Smooth muscle cell (in vitro differentiated cells): ENCODE results near the gene CADM2. TPM values are rescaled to one million over a fixed set of nuclear protein-coding genes. Genes with fewer than 3 reads are reported as not detected.

Experiments
- DNase-seq: peaks from one replicate; lab custom pipeline; 2025; ENCODE audit not compliant: unreplicated experiment; lab: John Stamatoyannopoulos, UW
- H2AFZ ChIP-seq: fragments of 200-600 bp; sonication (generic); 2 replicates; pipeline ENCODE4 v1.6.0; 2016; ENCODE audit warnings: antibody characterized with exemption, low read depth, mild to moderate bottlenecking
- H3F3A ChIP-seq: fragments of 200-600 bp; sonication (generic); 2 replicates; pipeline ENCODE4 v1.6.0; 2017; ENCODE audit warnings: antibody characterized with exemption, low read depth
- H3K27ac ChIP-seq: fragments of 200-600 bp; sonication (generic); 2 replicates; pipeline ENCODE4 v1.5.1; 2016; ENCODE audit warnings: low read depth, mild to moderate bottlenecking
- H3K27me3 ChIP-seq: fragments of 200-600 bp; sonication (generic); 2 replicates; pipeline ENCODE4 v1.6.1; 2016; ENCODE audit warnings: low read depth, mild to moderate bottlenecking
- H3K36me3 ChIP-seq: fragments of 200-600 bp; sonication (generic); 2 replicates; pipeline ENCODE4 v1.5.1; 2016; ENCODE audit warnings: low read depth
- H3K4me1 ChIP-seq: fragments of 200-600 bp; sonication (generic); 2 replicates; pipeline ENCODE4 v1.5.1; 2016; ENCODE audit warnings: low read depth
- H3K4me2 ChIP-seq: fragments of 200-600 bp; sonication (generic); 2 replicates; pipeline ENCODE4 v1.6.0; 2016; ENCODE audit warnings: mild to moderate bottlenecking
- H3K4me3 ChIP-seq: fragments of 200-600 bp; sonication (generic); 2 replicates; pipeline ENCODE4 v1.5.1; 2016; ENCODE audit warnings: mild to moderate bottlenecking
- H3K79me2 ChIP-seq: fragments of 200-600 bp; sonication (generic); 2 replicates; pipeline ENCODE4 v1.6.0; 2016; ENCODE audit warnings: low read depth, mild to moderate bottlenecking
- H3K9ac ChIP-seq: fragments of 200-600 bp; sonication (generic); 2 replicates; pipeline ENCODE4 v1.6.0; 2016; ENCODE audit warnings: low read depth
- H3K9me3 ChIP-seq: fragments of 200-600 bp; sonication (generic); replicated peaks from 2 replicates; pipeline ENCODE4 v1.5.1; 2016; ENCODE audit warnings: low read depth
- H4K20me1 ChIP-seq: fragments of 200-600 bp; sonication (generic); 2 replicates; pipeline ENCODE4 v1.6.0; 2016; ENCODE audit warnings: low read depth
- CTCF ChIP-seq: fragments of 200-600 bp; sonication (generic); IDR thresholded peaks from 2 replicates; pipeline ENCODE4 v1.5.1; 2017; ENCODE audit warnings: borderline replicate concordance, mild to moderate bottlenecking, antibody characterized with exemption; ENCODE audit not compliant: insufficient read depth, poor library complexity, severe bottlenecking
- WGBS: methylation state at CpG from one replicate; pipeline ENCODE4 v1.1.7; 2016; ENCODE audit warnings: low lambda C conversion rate; 5-methylcytosine and 5-hydroxymethylcytosine counted together
- polyA plus RNA-seq: library from polyadenylated mRNA; unstranded; fragments of >200 nt; fragmentation: Nextera tagmentation; extraction: Ambion mirVana; gene quantifications from 2 replicates; pipeline ENCODE4 v1.2.1, GENCODE V29; 2016
- total RNA-seq: library from RNA; depleted of rRNA; stranded (reverse); fragments of >200 nt; gene quantifications from 2 replicates; pipeline ENCODE4 v1.2.3, GENCODE V29; 2014

CADM2 gene
- total and polyA plus RNA-seq, 2 experiments from 2014 or later, result 0.13 TPM; not detected in 1

- Histone ChIP-seq H3F3A (no peaks in the 10 kb centered on the region), H3K4me3 (no peak overlapping the region), H3K36me3 (no peaks in the 10 kb centered on the region), H3K79me2 (no peaks in the 10 kb centered on the region), H3K27ac (no peak overlapping the region), H3K9ac (no peak overlapping the region), H3K4me2 (no peak overlapping the region), H3K27me3 (no peaks in the 10 kb centered on the region), H4K20me1 (no peaks in the 10 kb centered on the region), H3K4me1 (no peaks in the 10 kb centered on the region), H3K9me3 (no peaks in the 10 kb centered on the region), H2AFZ (no peak overlapping the region)
- no peak for TF ChIP-seq CTCF
- DNase-seq, result no peak
- 50% methylated on average over 2 of the region's 2 CpGs for WGBS
These were observed 895.0 kb downstream of the CADM2 start for GRCh38 chr3:85853805-85854204.

GRCh38 chr3:85862893-85863455 lies 904.2 kb downstream of the CADM2 start:
- Histone ChIP-seq H3K4me1 (peaks cover 3% of the 10 kb centered on the region), H3K27me3 (no peaks in the 10 kb centered on the region), H3K9ac (no peak overlapping the region), H2AFZ (no peak overlapping the region), H3K4me2 (no peak overlapping the region), H3K4me3 (no peak overlapping the region), H3K79me2 (no peaks in the 10 kb centered on the region), H4K20me1 (no peaks in the 10 kb centered on the region), H3F3A (peaks cover 5% of the 10 kb centered on the region), H3K27ac (no peak overlapping the region), H3K36me3 (no peaks in the 10 kb centered on the region), H3K9me3 (no peaks in the 10 kb centered on the region)
- no peak for DNase-seq
- TF ChIP-seq CTCF, result no peak

GRCh38 chr3:85864896-85865295 lies 906.1 kb downstream of the CADM2 start:
- Histone ChIP-seq H3K79me2 (no peaks in the 10 kb centered on the region), H2AFZ (no peak overlapping the region), H3K4me2 (no peak overlapping the region), H3K27me3 (no peaks in the 10 kb centered on the region), H3F3A (peaks cover 5% of the 10 kb centered on the region), H3K27ac (no peak overlapping the region), H3K36me3 (no peaks in the 10 kb centered on the region), H3K9me3 (no peaks in the 10 kb centered on the region), H3K4me1 (peaks cover 3% of the 10 kb centered on the region), H4K20me1 (no peaks in the 10 kb centered on the region), H3K4me3 (no peak overlapping the region), H3K9ac (no peak overlapping the region)
- no peak for TF ChIP-seq CTCF
- no peak for DNase-seq
- WGBS, result 29% methylated on average over 1 of the region's 1 CpG

GRCh38 chr3:85867072-85867471 lies 908.3 kb downstream of the CADM2 start:
- Histone ChIP-seq H3K27ac (no peak overlapping the region), H2AFZ (no peak overlapping the region), H3F3A (peaks cover 5% of the 10 kb centered on the region), H3K27me3 (no peaks in the 10 kb centered on the region), H3K4me1 (peaks cover 3% of the 10 kb centered on the region), H4K20me1 (no peaks in the 10 kb centered on the region), H3K36me3 (no peaks in the 10 kb centered on the region), H3K4me3 (no peak overlapping the region), H3K4me2 (no peak overlapping the region), H3K9me3 (no peaks in the 10 kb centered on the region), H3K79me2 (no peaks in the 10 kb centered on the region), H3K9ac (no peak overlapping the region)
- DNase-seq, result no peak
- no peak for TF ChIP-seq CTCF
- 60% methylated on average over 3 of the region's 3 CpGs for WGBS
